HCT116 (cell line): ENCODE data around the gene FEV. TPM values are rescaled to one million over a fixed set of nuclear protein-coding genes. Genes with fewer than 3 reads are reported as not detected.

Experiments
- ATAC-seq: fragments of 200-7000 bp; cut with Tn5 transposase; 2 replicates; pipeline ENCODE4 v1.9.1; 2020; ENCODE audit warnings: mild to moderate bottlenecking, moderate library complexity
- BruUV-seq: library from RNA; stranded (reverse); fragments of 400-500 nt; replicated peaks from 2 replicates; lab custom pipeline; 2021; lab: Mats Ljungman, UMichigan
- CTCF ChIA-PET: fragments of 300-600 bp; sonication (Branson Sonifier 250); formaldehyde crosslinking; loops from one replicate; lab custom pipeline; 2021; ENCODE audit warnings: antibody characterized with exemption; lab: Charles Lee
- POLR2A ChIA-PET: fragments of 300-600, 350-600 bp; sonication (Branson Sonifier 250); formaldehyde crosslinking; loops from one replicate; lab custom pipeline; 2021; ENCODE audit warnings: antibody characterized with exemption; lab: Charles Lee
- RAD21 ChIA-PET, 2 experiments: fragments of 300-600 bp; sonication (Branson Sonifier 250); formaldehyde crosslinking; loops; one replicate each; lab custom pipeline; 2023; ENCODE audit warnings: low total read pairs in 2 of 2; ENCODE audit not compliant: uncharacterized antibody in 2 of 2, unreplicated experiment in 2 of 2, low non-redundant PET in 1 of 2; lab: Charles Lee
- DNase-seq: peaks from one replicate; pipeline ENCODE4 v3.0.0-alpha.2; 2010; ENCODE audit warnings: low read depth, low spot score
- H2AFZ ChIP-seq: fragments of 200-600 bp; shearing (Covaris generic), sonication (generic); 2 replicates; pipeline ENCODE4 v1.6.1; 2017; ENCODE audit warnings: low read depth, mixed run types, mixed read lengths, antibody characterized with exemption, low read length; ENCODE audit not compliant: poor library complexity, severe bottlenecking
- H3K27ac ChIP-seq: 2 replicates; pipeline ENCODE4 v1.5.1; 2012; ENCODE audit warnings: low read depth, low read length
- H3K27me3 ChIP-seq: fragments of 200-600 bp; sonication (generic); 2 replicates; pipeline ENCODE4 v1.6.1; 2016; ENCODE audit warnings: mixed run types, low read length, mixed read lengths; ENCODE audit not compliant: insufficient read depth
- H3K36me3 ChIP-seq, 2 experiments: fragments of 200-500 bp in 1 of 2; fragments of 200-600 bp in 1 of 2; sonication (Bioruptor generic) in 1 of 2; sonication (generic) in 1 of 2; 2 replicates each; pipeline versions ENCODE4 v1.5.1 to v1.6.1; 2014 to 2016; ENCODE audit warnings: low read length in 2 of 2, inconsistent platforms in 1 of 2, mixed read lengths in 1 of 2, mixed run types in 1 of 2; ENCODE audit not compliant: insufficient read depth in 2 of 2, control insufficient read depth in 1 of 2
- H3K4me1 ChIP-seq, 2 experiments: fragments of 200-600 bp in 1 of 2; sonication (generic) in 1 of 2; 2 replicates each; pipeline versions ENCODE4 v1.5.1 to v1.6.1; 2012 to 2017; ENCODE audit warnings: low read length in 2 of 2, inconsistent platforms in 1 of 2, mild to moderate bottlenecking in 1 of 2, mixed read lengths in 1 of 2, mixed run types in 1 of 2, moderate library complexity in 1 of 2; ENCODE audit not compliant: insufficient read depth in 2 of 2, control insufficient read depth in 1 of 2
- H3K4me2 ChIP-seq: fragments of 200-600 bp; sonication (generic); 2 replicates; pipeline ENCODE4 v1.6.1; 2017; ENCODE audit warnings: mixed run types, low read length, mixed read lengths
- H3K4me3 ChIP-seq, 2 experiments: fragments of 200-600 bp in 1 of 2; sonication (generic) in 1 of 2; replicated peaks in 1 of 2; 2 replicates each; pipeline ENCODE4 v1.5.1; 2011 to 2016; ENCODE audit warnings: low read length in 2 of 2, control low read depth in 1 of 2, low read depth in 1 of 2, mild to moderate bottlenecking in 1 of 2, mixed read lengths in 1 of 2, mixed run types in 1 of 2
- H3K79me2 ChIP-seq: fragments of 200-600 bp; sonication (generic); 2 replicates; pipeline ENCODE4 v1.6.1; 2017; ENCODE audit warnings: mild to moderate bottlenecking, mixed run types, low read length, moderate library complexity, mixed read lengths; ENCODE audit not compliant: insufficient read depth
- H3K9ac ChIP-seq: fragments of 200-600 bp; sonication (generic); 2 replicates; pipeline ENCODE4 v1.6.1; 2016; ENCODE audit warnings: low read length, mixed read lengths
- H3K9me2 ChIP-seq: fragments of 200-600 bp; sonication (generic), shearing (Covaris generic); 2 replicates; pipeline ENCODE4 v1.6.1; 2017; ENCODE audit warnings: mixed run types, mild to moderate bottlenecking, moderate library complexity; ENCODE audit not compliant: insufficient read depth
- H3K9me3 ChIP-seq, 2 experiments: fragments of 200-500 bp in 1 of 2; fragments of 200-600 bp in 1 of 2; sonication (Bioruptor generic) in 1 of 2; sonication (generic) in 1 of 2; 2 replicates each; pipeline ENCODE4 v1.6.1; 2014 to 2017; ENCODE audit warnings: low read length in 2 of 2, mixed read lengths in 2 of 2, inconsistent platforms in 1 of 2, low read depth in 1 of 2, mild to moderate bottlenecking in 1 of 2, mixed run types in 1 of 2, moderate library complexity in 1 of 2; ENCODE audit not compliant: control insufficient read depth in 1 of 2, insufficient read depth in 1 of 2
- H4K20me1 ChIP-seq: fragments of 200-600 bp; sonication (generic), shearing (Covaris generic); 2 replicates; pipeline ENCODE4 v1.6.1; 2017; ENCODE audit warnings: mixed run types, mild to moderate bottlenecking, moderate library complexity; ENCODE audit not compliant: insufficient read depth
- CBX3 ChIP-seq: IDR thresholded peaks from 2 replicates; pipeline ENCODE4 v1.6.1; 2012; ENCODE audit warnings: low read depth
- CEBPB ChIP-seq: IDR thresholded peaks from 2 replicates; pipeline ENCODE4 v1.6.1; 2012; ENCODE audit warnings: low read depth
- EZH2 ChIP-seq: fragments of 200-600 bp; sonication (generic); IDR thresholded peaks from 2 replicates; pipeline ENCODE4 v1.6.1; 2017; ENCODE audit warnings: antibody characterized with exemption, mixed run types
- EZH2phosphoT487 ChIP-seq: fragments of 200-600 bp; IDR thresholded peaks from 2 replicates; pipeline ENCODE4 v1.6.1; 2018; ENCODE audit warnings: antibody characterized with exemption, borderline replicate concordance
- JUND ChIP-seq: IDR thresholded peaks from 2 replicates; pipeline ENCODE4 v1.6.1; 2012
- POLR2A ChIP-seq: IDR thresholded peaks from 2 replicates; pipeline ENCODE4 v1.7.0; 2011; ENCODE audit warnings: borderline replicate concordance; ENCODE audit not compliant: insufficient read depth, insufficient read length; ENCODE audit errors: extremely low read depth
- RAD21 ChIP-seq: IDR thresholded peaks from 2 replicates; pipeline ENCODE4 v1.6.1; 2012; ENCODE audit warnings: low read depth, mild to moderate bottlenecking
- SIN3A ChIP-seq: IDR thresholded peaks from 2 replicates; pipeline ENCODE4 v1.6.1; 2012; ENCODE audit warnings: low read depth
- SP1 ChIP-seq: IDR thresholded peaks from 2 replicates; pipeline ENCODE4 v1.6.1; 2012; ENCODE audit warnings: low read depth
- SRF ChIP-seq: IDR thresholded peaks from 2 replicates; pipeline ENCODE4 v1.6.1; 2012; ENCODE audit warnings: low read depth
- TCF7L2 ChIP-seq: IDR thresholded peaks from 2 replicates; pipeline ENCODE4 v1.7.0; 2011; ENCODE audit warnings: borderline replicate concordance, inconsistent platforms; ENCODE audit not compliant: insufficient read depth, insufficient read length; ENCODE audit errors: extremely low read depth
- ZNF274 ChIP-seq: fragments of 200-500 bp; sonication (Bioruptor generic); IDR thresholded peaks from 2 replicates; pipeline ENCODE4 v1.6.1; 2014; ENCODE audit warnings: mild to moderate bottlenecking, low read depth, low read length, inconsistent platforms
- intact Hi-C: fragments of 100-400 bp; cut with micrococcal nuclease; formaldehyde crosslinking; loops from 2 replicates; pipeline ENCODE4 v1.10.0; 2022
- total RNA-seq: library from RNA; stranded (reverse); gene quantifications from one replicate; pipeline ENCODE4 v1.2.1, GENCODE V29; 2021; ENCODE audit not compliant: unreplicated experiment
- TF ChIP-seq, protein P1 (sequence below): IDR thresholded peaks from 2 replicates; pipeline ENCODE4 v1.6.1; 2012
- TF ChIP-seq, protein P2 (sequence below): IDR thresholded peaks from 2 replicates; pipeline ENCODE4 v1.6.1; 2012
- TF ChIP-seq, protein P3 (sequence below), 3 experiments: fragments of 200-600 bp in 1 of 3; sonication (generic) in 1 of 3; IDR thresholded peaks in 2 of 3; conservative IDR thresholded peaks in 1 of 3; 2 replicates each; pipeline ENCODE4 v1.5.1; 2012 to 2017; ENCODE audit warnings: low read depth in 2 of 3, low read length in 2 of 3, antibody characterized with exemption in 1 of 3, borderline replicate concordance in 1 of 3, control low read depth in 1 of 3, mild to moderate bottlenecking in 1 of 3, mixed read lengths in 1 of 3, mixed run types in 1 of 3, moderate library complexity in 1 of 3; ENCODE audit not compliant: insufficient read depth in 1 of 3
- TF ChIP-seq, protein P4 (sequence below): IDR thresholded peaks from 2 replicates; pipeline ENCODE4 v1.6.1; 2012; ENCODE audit warnings: low read depth

FEV gene
- total RNA-seq, 1 experiment from 2014 or later = not detected

DNA sequence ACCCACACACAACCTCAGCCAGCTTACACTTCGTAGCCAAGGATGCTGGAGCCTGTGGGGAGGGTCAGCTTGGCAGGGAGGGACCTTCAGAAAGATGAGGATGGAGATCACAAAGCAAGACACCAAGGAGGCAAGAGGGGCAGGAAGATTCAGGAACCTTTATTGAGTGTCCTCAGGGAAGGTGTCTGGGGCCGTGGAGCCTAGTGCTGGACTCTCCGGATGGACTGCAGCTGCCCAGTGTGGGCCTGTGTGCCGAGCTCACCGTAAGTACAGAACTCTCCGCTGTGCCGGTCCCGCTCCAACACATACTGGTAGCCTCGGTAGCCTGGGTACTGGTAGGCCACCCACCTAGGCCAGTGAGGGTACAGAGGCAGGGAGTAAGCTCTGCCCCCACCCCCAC is 5.1 kb upstream of the FEV start:
- no peaks in the 10 kb centered on the region for H4K20me1 ChIP-seq
- no peaks in the 10 kb centered on the region for H3K9me2 ChIP-seq
- H3K27me3 ChIP-seq = 0 out of 2 replicates have a peak, but pooled peaks cover 8% of the 10 kb centered on the region
- ChIA-PET RAD21 (no interaction called here), CTCF (interaction anchor here (1.4 kb wide), 1 partner anchor 10 kb away, joined by 5 read pairs; no protein-coding TSS in a partner anchor), POLR2A (no interaction called here)
- intact Hi-C loops = no loop called here
- TF ChIP-seq, protein P1, sequence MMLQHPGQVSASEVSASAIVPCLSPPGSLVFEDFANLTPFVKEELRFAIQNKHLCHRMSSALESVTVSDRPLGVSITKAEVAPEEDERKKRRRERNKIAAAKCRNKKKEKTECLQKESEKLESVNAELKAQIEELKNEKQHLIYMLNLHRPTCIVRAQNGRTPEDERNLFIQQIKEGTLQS = no peak
- TF ChIP-seq SIN3A = no peak
- TF ChIP-seq SRF = no peak
- TF ChIP-seq EZH2phosphoT487 = no peak
- no peak for TF ChIP-seq SP1
- no peaks in the 10 kb centered on the region for H3K79me2 ChIP-seq
- H3K4me2 ChIP-seq = no peak overlapping the region
- no peaks in the 10 kb centered on the region; a peak in 1 of 4 replicates for H3K4me1 ChIP-seq
- no peak overlapping the region for H3K27ac ChIP-seq
- H3K9me3 ChIP-seq = no peaks in the 10 kb centered on the region
- no peak for DNase-seq
- no peak overlapping the region for H3K9ac ChIP-seq
- no peak overlapping the region for H3K4me3 ChIP-seq
- H3K36me3 ChIP-seq = no peaks in the 10 kb centered on the region
- BruUV-seq = no TSS peak
- H2AFZ ChIP-seq = no peak overlapping the region
- ATAC-seq = no peak

DNA sequence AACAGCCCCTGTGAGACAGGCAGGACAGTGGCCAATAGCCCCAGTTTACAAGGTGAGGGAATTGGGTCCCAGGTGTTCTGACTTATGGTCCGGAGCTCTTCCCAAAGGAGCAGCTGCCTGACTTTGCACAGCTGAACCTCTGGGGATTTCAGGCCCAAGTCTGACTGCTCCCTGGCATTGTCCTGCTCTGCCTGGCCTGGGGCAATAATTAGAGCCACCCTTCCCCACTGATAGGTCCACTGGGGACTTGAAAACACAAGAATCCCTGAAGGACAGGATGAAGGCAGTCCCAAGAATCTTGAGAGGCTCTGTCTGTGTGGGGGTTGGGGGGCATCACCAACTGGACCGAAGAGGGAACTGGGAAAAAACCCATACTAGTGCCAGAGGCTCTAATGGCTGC is 3.7 kb upstream of the FEV start:
- CTCF ChIA-PET = interaction anchor here (1.5 to 1.7 kb wide), 2 partner anchors 9 to 13 kb away, joined by 5 to 7 read pairs; no protein-coding TSS in a partner anchor
- H3K9me2 ChIP-seq = no peaks in the 10 kb centered on the region
- no peak overlapping the region for H2AFZ ChIP-seq
- H3K4me1 ChIP-seq = no peaks in the 10 kb centered on the region; a peak in 1 of 4 replicates
- no peaks in the 10 kb centered on the region for H3K79me2 ChIP-seq
- H3K9ac ChIP-seq = no peak overlapping the region
- H3K4me3 ChIP-seq = no peak overlapping the region
- intact Hi-C loops = no loop called here
- H3K4me2 ChIP-seq = no peak overlapping the region
- no TSS peak for BruUV-seq
- POLR2A ChIA-PET = no interaction called here
- ATAC-seq (no peak), DNase-seq (no peak)
- H4K20me1 ChIP-seq = no peaks in the 10 kb centered on the region
- RAD21 ChIA-PET = no interaction called here
- H3K36me3 ChIP-seq = no peaks in the 10 kb centered on the region
- no peak overlapping the region for H3K27ac ChIP-seq
- 0 out of 2 replicates have a peak, but pooled peaks cover 8% of the 10 kb centered on the region for H3K27me3 ChIP-seq
- no peaks in the 10 kb centered on the region for H3K9me3 ChIP-seq
- TF ChIP-seq EZH2phosphoT487 (no peak), JUND (no peak), CEBPB (no peak), CBX3 (no peak), RAD21 (no peak), EZH2 (no peak), TCF7L2 (no peak), POLR2A (no peak), ZNF274 (no peak), SP1 (no peak)
- TF ChIP-seq, protein P2, sequence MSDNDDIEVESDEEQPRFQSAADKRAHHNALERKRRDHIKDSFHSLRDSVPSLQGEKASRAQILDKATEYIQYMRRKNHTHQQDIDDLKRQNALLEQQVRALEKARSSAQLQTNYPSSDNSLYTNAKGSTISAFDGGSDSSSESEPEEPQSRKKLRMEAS = no peak
- TF ChIP-seq, protein P3, sequence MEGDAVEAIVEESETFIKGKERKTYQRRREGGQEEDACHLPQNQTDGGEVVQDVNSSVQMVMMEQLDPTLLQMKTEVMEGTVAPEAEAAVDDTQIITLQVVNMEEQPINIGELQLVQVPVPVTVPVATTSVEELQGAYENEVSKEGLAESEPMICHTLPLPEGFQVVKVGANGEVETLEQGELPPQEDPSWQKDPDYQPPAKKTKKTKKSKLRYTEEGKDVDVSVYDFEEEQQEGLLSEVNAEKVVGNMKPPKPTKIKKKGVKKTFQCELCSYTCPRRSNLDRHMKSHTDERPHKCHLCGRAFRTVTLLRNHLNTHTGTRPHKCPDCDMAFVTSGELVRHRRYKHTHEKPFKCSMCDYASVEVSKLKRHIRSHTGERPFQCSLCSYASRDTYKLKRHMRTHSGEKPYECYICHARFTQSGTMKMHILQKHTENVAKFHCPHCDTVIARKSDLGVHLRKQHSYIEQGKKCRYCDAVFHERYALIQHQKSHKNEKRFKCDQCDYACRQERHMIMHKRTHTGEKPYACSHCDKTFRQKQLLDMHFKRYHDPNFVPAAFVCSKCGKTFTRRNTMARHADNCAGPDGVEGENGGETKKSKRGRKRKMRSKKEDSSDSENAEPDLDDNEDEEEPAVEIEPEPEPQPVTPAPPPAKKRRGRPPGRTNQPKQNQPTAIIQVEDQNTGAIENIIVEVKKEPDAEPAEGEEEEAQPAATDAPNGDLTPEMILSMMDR (IDR thresholded peaks at IDR 0.05 in 2 of 3, conservative IDR thresholded peaks at IDR 0.05 in 1 of 3; ENCODE audit: borderline replicate concordance in 1 of 3, insufficient read depth in 1 of 3, low read depth in 2 of 3, low read length in 2 of 3) = no peak
- TF ChIP-seq, protein P4, sequence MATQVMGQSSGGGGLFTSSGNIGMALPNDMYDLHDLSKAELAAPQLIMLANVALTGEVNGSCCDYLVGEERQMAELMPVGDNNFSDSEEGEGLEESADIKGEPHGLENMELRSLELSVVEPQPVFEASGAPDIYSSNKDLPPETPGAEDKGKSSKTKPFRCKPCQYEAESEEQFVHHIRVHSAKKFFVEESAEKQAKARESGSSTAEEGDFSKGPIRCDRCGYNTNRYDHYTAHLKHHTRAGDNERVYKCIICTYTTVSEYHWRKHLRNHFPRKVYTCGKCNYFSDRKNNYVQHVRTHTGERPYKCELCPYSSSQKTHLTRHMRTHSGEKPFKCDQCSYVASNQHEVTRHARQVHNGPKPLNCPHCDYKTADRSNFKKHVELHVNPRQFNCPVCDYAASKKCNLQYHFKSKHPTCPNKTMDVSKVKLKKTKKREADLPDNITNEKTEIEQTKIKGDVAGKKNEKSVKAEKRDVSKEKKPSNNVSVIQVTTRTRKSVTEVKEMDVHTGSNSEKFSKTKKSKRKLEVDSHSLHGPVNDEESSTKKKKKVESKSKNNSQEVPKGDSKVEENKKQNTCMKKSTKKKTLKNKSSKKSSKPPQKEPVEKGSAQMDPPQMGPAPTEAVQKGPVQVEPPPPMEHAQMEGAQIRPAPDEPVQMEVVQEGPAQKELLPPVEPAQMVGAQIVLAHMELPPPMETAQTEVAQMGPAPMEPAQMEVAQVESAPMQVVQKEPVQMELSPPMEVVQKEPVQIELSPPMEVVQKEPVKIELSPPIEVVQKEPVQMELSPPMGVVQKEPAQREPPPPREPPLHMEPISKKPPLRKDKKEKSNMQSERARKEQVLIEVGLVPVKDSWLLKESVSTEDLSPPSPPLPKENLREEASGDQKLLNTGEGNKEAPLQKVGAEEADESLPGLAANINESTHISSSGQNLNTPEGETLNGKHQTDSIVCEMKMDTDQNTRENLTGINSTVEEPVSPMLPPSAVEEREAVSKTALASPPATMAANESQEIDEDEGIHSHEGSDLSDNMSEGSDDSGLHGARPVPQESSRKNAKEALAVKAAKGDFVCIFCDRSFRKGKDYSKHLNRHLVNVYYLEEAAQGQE = no peak
